ENCODE results near the gene NT5M.
"Not testable (repeated sequence)": the region's sequence is repeated elsewhere in the genome, so short reads cannot be mapped to it uniquely, and the experiment has no call there.

NT5M gene

DNA sequence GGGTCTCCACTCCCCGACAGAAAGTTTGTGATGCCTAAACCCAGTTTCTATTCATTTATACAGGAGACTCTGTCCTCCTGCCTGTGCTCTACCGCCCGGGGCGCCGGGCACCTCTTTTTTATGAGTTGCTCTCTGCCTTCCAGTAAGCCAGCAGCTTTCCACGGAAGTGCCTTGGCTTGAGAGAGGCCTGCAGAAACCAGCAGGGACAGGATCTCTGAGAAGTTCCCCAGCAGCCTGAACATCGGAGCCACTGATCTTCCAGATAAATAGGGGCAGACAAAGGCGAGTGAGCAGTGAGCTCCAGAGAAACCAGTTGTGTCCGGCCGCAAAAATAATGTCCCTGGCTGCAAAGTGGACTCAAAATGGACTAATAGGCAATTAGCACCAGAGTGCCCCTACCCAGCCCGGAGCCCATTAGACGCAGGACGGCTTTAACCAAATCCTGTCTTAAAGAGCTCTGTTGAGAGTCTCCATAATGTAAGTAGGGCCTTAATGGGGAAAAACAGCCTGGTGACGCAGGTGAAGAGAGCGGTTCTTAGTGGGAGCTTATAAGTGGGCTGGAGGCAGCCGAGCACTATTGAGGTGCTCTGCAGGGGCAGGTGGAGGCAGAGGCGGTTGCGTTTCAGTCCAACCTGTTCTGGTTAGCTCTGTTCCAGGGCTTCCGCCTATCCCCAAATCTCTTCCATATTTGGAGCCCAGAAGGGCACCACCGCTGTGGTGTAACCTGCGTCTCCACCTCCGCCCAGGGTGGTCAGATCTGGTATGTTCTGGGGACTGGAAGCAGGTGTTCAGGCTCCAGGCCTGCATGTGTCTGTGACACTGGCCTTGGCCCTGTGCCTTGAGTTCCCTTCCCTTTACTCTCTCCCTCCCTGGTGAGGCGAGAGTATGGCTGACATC is 74.1 kb downstream of the NT5M start:
- DNase-seq (ENCODE audit: low spot score), result no peak

DNA sequence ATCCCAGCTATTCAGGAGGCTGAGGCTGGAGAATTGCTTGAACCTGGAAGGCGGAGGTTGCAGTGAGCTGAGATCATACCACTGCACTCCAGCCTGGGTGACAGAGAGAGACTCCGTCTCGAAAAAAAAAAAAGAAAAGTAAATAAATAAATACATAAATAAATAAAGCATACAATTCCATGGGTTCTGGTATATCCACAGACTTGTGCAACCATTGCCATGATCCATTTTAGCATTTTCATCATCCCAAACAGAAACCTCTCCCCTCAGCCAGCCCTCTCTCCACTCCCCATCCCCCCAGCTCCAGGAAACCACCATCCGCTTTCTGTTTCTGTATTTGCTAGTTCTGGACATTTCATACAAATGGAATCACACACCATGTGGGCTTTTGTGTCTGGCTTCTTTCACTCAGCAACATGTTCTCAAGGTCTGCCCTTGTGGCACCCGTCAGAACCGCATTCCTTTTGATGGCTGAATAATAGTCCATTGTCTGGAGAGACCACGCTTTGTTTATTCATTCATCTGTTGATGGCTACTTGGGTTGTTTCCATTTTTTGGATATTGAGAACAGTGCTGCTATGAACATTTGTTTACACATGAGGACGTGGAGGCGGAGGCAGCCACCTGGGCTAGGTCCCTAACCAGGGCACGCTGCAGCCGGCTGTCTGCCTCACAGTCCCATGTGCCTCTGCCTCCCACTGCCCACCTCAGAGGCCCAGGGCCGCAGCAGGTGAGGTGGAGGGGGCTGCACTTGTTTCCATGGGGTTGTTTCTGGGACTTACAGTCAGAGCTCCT is 76.2 kb downstream of the NT5M start:
- DNase-seq (ENCODE audit: low spot score), result no peak

- DNase-seq (ENCODE audit: low spot score), result no peak
Measured at GRCh38 chr17:17380145-17380925, 77.2 kb downstream of the NT5M start.

DNA sequence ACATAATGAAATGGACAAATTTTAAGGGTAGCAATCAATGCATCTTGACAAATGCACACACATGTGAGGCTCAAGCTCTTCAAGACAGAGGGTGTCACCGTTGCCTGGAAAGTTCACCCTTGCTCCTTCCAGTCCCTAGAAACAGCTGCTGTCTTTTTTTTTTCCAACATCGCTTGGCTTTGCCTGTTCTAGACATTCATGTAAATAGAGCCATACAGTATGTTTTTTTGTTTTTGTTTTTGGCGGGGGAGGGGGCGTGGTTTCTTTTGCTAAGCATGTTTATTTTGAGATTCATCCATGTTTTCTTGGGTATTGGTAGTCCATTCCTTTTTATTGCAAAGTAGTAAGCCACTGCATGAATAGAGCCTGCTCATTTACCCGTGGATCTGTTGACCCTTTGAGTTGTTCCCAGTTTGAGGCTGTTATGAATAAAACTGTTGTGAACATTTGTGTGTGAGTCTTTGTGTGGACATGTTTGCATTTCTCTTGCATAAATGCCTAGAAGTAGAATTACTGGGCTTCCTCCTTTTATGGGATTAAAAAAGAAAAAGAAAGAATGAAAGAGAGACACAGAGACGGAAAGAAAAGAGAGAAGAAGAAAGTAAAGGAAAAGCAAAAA is 78.4 kb downstream of the NT5M start:
- no peak for DNase-seq (ENCODE audit: low spot score)

GRCh38 chr17:17382065-17382459 is 78.9 kb downstream of the NT5M start:
- DNase-seq (ENCODE audit: low spot score), result no peak

- no peak for DNase-seq (ENCODE audit: low spot score)
Measured at GRCh38 chr17:17382971-17383370, 79.8 kb downstream of the NT5M start.

DNA sequence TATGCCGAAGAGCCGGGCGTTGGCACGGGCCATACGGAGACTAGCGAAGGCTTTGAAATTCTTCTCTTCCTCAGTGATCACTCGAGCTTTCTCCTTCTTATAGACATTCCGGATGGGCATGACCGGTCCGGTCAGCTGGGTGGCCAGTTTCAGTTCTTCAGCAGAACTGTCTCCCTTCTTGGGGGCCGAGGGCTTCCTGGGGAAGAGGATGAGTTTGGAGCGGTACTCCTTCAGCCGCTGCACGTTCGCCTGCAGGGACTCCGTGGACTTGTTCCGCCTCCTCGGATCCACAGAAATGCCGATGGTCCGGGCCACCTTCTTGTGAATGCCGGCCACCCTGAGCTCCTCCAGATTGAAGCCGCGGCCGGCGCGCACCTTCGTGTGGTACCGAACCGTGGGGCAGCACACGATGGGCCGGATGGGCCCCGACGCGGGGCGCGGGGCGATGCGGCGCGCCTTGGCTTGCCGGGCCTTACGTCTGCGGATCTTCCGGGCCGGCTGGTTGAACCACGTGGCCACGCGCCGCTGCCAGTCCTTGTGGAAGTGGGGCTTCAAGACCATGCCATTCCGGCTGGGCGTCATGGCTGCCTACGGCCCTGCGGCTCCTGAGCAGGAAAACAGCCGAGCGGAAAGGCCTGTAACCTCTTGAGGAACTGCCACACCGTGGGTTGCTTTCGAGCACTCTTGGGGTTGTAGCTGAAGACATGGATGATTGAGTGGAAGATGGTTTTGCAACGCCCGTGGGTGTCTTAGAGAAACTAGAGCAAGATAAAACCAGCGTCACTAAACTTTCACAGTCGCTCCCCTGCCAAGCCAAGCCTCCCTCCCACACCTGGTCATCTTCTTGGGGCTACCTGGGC is 80.5 kb downstream of the NT5M start:
- DNase-seq (ENCODE audit: low spot score), result not testable (repeated sequence)

DNA sequence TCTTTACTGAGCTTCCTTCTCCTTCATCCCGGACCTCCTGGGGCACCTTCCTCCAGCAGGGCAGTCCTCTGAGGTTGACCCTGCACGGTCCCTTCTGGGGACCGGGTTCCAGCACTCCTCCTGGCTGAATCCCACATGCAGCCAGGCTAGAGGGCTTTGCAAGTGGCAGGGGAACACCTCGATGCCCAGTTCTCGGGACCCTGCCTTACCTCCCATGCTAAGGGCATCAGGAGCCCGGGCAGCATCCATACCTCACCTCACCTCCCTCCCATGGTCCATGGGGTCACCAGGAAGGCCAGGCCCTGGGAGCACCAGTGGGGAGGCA is 81.1 kb downstream of the NT5M start:
- DNase-seq (ENCODE audit: low spot score), result no peak

GRCh38 chr17:17384961-17385360 is 81.8 kb downstream of the NT5M start:
- DNase-seq (ENCODE audit: low spot score), result no peak

DNA sequence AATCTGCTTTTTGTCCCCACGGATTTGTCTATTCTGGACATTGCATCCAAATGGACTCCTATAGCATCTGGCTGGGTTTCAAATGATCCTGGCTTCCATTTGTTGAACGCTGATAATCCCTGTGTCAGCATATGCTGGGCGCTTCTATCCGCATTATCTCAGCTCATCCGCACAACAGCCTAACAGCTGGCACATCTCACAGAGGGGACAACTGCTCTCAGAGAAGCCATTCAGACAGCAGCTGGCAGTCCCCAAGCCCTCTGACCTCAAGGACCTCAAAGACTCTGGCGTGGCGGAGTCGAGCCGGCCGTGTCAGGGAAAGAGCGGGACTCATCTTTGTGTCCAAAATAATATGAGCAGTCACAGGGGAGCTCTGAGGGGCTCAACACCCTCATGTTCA is 82.3 kb downstream of the NT5M start:
- no peak for DNase-seq (ENCODE audit: low spot score)

DNA sequence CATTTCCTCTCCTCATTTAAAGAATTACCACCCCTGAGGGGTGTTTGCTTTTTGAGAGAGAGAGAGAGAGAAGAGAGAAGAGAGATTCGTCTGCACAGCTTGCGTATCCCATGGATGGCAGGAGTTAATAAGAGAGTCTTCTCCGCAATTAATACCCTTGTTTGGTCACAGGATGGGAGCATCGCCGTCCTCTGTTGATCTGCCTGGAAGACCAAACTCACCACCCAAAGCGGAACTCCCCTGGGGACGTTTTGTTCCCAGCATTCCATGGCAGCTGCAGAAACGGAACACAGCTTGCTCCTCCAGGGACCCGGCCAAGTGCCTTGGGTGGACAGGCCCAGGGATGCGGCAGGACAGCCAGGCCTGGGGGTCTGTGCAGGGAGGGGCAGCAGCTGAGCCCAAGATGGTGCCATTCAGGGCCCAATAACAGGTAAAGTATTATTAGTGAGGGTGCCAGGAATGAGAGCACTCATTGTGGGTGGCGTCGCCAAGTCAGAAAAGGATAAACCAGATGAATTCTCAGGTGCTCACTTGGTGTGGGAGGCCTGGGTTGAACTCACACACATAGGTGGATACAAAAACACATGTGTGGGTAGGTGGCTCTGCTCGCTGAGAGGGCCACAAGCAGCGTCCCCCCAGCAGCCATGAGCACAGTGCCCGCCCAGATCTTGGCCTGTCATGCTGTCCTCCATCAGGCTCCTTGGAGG is 83.1 kb downstream of the NT5M start:
- no peak for DNase-seq (ENCODE audit: low spot score)

- DNase-seq (ENCODE audit: low spot score), result no peak
Measured at GRCh38 chr17:17387017-17387497, 83.9 kb downstream of the NT5M start.

DNA sequence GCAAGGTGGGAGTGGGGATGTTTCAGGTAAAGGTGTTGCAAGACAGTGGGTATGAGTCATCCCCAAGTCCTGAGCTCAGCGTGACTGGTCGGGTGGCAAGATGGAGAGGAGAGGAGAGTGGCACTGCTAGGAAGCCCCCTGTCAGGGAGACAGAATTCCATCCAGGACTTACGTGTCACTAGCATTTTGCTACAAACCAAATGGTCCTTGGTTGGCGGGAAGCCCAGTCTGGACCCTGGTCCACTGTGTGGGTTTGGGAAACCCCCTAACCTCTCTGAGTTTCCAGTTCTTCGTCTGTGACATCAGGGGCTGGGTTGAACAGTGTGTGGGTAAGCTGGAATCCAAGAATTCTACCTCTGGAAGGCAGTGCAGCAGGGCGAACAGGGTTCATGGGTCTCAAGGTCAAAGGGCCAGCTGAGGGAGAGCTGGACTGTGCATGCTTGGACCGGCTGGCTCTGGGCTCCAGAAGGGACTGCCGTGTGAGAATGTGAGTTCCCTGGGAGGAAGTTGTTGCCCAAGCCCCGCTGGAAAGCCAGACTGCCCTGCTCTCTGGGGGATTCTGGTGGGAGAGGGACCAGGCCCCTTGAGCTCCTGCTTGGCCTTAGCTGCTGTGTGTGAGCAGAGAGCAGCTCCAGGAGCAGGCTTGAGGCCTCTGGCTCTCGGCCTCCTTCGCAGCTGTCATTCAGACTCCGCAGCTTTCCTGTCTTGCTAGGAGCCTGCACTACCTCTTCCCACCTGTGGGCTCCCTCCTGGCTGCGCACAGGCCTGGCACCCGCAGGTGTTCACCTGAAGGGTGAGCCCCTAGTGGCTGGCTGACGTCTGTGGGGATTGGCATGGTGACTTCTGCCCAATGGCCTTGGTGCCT is 84.6 kb downstream of the NT5M start:
- peak; percentile 58 for DNase-seq (ENCODE audit: low spot score)

GRCh38 chr17:17388657-17389496 is 85.7 kb downstream of the NT5M start:
- DNase-seq (ENCODE audit: low spot score), result no peak

GRCh38 chr17:17391668-17392370 is 88.6 kb downstream of the NT5M start:
- no peak for DNase-seq (ENCODE audit: low spot score)

- no peak for DNase-seq (ENCODE audit: low spot score)
Measured at GRCh38 chr17:17393976-17394375, 90.8 kb downstream of the NT5M start.

DNA sequence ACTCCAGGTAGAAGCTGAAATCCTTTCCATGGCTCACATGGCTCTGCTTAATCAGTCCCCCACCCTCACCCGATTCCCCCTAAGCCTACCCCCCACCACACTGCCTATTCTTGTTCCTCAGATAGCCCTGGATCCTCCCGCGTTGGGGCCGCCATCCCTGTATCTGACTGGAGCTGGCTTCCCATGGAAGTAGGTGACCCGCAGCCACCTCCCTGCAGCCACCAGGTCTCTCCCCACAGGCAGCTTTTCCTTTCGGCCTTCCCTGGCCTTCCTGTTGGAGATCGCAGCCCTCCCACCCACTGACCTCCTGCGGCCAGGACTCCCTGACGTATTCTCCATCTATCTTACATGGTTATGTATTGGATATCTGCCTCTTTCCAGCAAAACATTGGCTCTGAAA is 91.3 kb downstream of the NT5M start:
- DNase-seq (ENCODE audit: low spot score), result no peak
